Neuron (in vitro differentiated cells): ENCODE results near the gene KCNIP3.
"Not testable (repeated sequence)": the region's sequence is repeated elsewhere in the genome, so short reads cannot be mapped to it uniquely, and the experiment has no call there.

ENCODE experiments used
- H2AFZ ChIP-seq: one replicate; pipeline ENCODE4 v1.6.1; 2013; ENCODE audit warnings: low read depth, mild to moderate bottlenecking, inconsistent platforms, low read length, moderate library complexity
- H3K27me3 ChIP-seq: one replicate; pipeline ENCODE4 v1.6.1; 2013; ENCODE audit warnings: low read length; ENCODE audit not compliant: insufficient read depth
- H3K36me3 ChIP-seq: one replicate; pipeline ENCODE4 v1.6.1; 2013; ENCODE audit warnings: low read length; ENCODE audit not compliant: insufficient read depth
- H3K4me1 ChIP-seq: one replicate; pipeline ENCODE4 v1.6.1; 2013; ENCODE audit warnings: low read length; ENCODE audit not compliant: insufficient read depth
- H3K4me3 ChIP-seq: 2 replicates; pipeline ENCODE4 v1.5.1; 2013; ENCODE audit warnings: mild to moderate bottlenecking, low read length, moderate library complexity
- H3K9me3 ChIP-seq: one replicate; pipeline ENCODE4 v1.6.1; 2013; ENCODE audit warnings: low read length

Gene KCNIP3

DNA sequence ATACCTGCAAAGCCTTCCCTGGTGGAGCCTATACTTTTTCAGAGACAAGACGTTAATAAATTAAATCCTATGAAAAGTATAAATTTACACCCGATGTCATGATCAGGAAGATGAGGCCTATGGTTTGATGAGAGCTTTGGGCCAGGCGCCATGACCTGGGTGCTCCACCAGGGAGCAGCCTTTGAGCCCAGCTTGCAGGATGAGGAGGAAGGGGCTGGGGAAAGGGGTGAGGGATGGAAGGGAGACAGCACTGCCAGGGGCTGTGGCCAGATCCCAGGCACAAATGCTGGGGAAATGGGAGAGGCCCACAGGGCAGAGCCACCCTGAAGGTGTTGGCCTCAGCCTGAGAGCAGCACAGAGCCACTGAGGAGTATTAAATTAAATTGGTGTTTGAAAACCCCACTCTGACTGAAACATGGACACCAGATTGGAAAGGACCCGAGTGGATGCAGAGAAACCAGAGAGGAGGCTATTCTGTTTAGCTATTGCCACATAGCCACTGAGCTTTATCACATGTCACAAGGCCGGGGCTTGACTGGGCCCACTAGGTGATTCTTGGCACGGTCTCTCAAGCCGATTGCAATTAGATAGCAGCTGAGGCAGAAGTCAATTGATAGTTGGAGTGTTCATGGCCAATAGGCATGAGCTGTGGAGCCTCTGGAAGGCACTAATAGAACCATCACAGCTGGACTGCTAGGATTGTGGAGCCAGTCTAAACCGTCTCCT, 95.7 kb downstream of the KCNIP3 start:
- H3K36me3 ChIP-seq = no peaks in the 10 kb centered on the region
- no peaks in the 10 kb centered on the region for H3K27me3 ChIP-seq
- H3K4me1 ChIP-seq = no peaks in the 10 kb centered on the region
- H3K9me3 ChIP-seq = no peaks in the 10 kb centered on the region
- no peak overlapping the region for H3K4me3 ChIP-seq
- H2AFZ ChIP-seq = no peak overlapping the region

DNA sequence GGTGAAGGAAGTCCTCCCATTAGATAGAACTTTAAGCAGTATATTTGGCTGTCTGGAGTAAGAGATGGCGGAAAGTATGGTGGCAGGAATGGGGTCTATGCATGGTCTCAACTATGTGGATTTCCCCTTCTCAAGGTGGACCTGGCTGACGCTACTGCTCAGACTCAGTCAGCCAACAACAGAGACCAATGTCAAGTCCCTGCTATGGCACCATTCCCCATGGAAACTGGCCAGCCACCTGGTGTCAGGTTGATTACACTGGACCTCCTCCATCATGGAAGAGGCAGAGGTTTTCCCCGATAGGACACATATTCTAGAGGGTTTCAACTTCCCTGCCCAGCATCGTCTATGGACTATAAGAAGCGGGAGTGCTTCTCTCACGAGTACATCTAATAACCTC, 96.8 kb downstream of the KCNIP3 start:
- no peaks in the 10 kb centered on the region for H3K9me3 ChIP-seq
- H2AFZ ChIP-seq = no peak overlapping the region
- H3K36me3 ChIP-seq = no peaks in the 10 kb centered on the region
- no peaks in the 10 kb centered on the region for H3K4me1 ChIP-seq
- no peaks in the 10 kb centered on the region for H3K27me3 ChIP-seq
- no peak overlapping the region for H3K4me3 ChIP-seq

DNA sequence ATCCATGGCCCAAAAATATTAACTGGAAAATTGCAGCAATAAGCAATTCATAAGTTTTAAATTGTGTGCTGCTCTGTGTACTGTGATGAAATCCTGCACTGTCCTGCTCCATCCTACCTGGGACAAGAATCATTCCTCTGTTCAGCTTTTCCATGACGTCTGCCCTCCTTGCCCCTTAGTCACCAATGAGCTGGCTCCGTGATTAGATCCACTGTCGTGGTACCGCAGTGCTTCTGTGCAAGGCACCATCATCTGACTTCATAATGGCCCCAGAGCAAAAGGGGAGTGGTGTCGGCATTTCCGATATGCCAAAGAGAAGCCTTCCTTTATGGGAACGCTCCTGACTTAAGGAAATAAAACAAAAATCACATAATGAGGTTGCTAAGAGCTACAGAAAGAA, 101.9 kb downstream of the KCNIP3 start:
- Histone ChIP-seq H3K9me3 (no peaks in the 10 kb centered on the region), H3K4me3 (no peak overlapping the region), H3K4me1 (peaks cover 13% of the 10 kb centered on the region), H3K27me3 (no peaks in the 10 kb centered on the region), H3K36me3 (no peaks in the 10 kb centered on the region), H2AFZ (no peak overlapping the region)

DNA sequence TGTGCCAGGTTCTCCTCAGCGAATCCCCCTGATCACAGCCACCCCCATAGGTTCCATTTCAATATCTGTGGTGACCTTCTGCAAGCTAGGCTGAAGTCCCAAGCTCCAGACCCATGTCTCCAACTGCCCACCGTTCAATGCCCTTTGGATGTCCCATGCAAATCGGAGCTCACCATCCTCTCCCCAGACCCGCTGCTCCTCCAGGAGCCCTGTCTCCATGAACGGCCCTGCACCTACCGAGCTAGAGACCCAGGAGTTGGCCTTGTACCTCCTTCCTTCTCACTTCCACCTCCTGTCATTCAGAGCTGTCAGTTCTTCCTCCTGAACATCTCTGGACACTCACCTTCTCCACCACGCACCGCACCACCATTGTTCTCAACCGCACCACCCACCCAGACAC, 104.3 kb downstream of the KCNIP3 start:
- Histone ChIP-seq H3K36me3 (no peaks in the 10 kb centered on the region), H2AFZ (peak overlapping the region; percentile 94), H3K27me3 (no peaks in the 10 kb centered on the region), H3K4me1 (peaks cover 13% of the 10 kb centered on the region), H3K4me3 (peak overlapping the region; percentile 93), H3K9me3 (no peaks in the 10 kb centered on the region)

DNA sequence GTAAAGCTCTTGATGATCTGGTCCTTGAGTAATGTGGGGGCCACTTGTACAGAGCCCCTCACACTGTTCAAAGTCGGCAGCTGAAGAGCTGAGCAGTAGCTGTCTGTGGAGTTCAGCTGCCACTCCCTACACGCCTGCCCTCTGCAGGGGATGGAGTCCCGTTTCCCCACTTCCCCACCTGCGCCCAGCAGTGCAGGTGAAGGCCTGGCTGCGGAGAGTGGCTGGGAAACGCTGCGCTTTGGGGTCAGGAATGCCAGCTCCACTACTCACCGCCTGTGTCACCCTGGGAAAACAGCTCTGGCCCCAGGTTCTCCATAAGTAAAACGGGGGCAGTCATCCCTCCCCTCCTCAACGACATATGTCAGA, 104.8 kb downstream of the KCNIP3 start:
- Histone ChIP-seq H3K4me3 (peak overlapping the region; percentile 93), H3K4me1 (peaks cover 13% of the 10 kb centered on the region), H2AFZ (peak overlapping the region; percentile 94)
- H3K36me3 ChIP-seq, H3K9me3 ChIP-seq, H3K27me3 ChIP-seq: not testable (repeated sequence)

DNA sequence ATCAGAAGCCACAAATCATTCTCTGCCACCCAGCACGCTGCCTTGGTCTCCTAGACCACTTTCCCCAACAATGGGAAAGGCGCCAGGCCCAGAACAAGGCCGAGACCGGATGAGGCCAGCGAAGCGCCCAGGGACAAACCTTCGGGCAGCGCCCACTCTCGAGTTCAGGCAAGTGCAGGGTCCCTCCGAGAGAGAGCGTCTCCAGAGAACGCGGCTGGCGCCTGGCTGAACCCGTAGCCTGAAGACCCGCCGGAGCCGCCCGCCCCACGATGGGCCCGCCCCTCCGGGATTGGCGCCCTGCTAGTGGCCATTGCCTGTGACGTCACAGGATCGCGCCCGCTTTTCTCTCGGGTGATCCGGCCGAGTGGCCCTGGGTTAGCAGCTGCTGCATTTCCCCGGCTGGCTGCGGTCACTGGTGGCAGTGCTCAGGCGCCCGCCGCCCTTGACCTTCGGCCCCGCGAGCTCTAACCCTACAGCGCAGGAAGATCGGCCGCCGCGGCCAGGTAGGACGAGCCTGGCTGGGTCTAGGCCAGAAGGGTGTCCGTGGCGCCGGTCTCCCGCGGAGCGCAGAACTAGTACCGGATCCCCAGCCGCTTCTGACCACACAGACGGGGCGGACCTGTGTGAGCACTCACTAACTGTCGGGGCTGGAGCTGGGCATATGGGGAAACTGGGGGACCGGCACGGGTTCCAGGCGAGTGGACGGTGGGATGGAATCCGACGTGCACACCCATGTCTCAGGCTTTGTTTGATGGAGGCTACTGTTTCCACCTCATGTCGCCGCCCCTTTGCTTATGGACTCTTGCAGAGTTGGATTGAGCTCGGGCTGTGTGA, 105.4 kb downstream of the KCNIP3 start, which contains the start of gene FAHD2A:
TSS of gene FAHD2A (plus strand) at position 339 of the 834 bp plus-strand sequence. CDS start 2,851 bp downstream, outside the sequence.
- Histone ChIP-seq H3K36me3 (no peaks in the 10 kb centered on the region), H3K9me3 (no peaks in the 10 kb centered on the region), H2AFZ (peak within 1 kb of the TSS; percentile 94), H3K4me3 (peak within 1 kb of the TSS; percentile 93), H3K4me1 (peaks cover 13% of the 10 kb centered on the region), H3K27me3 (no peaks in the 10 kb centered on the region)

DNA sequence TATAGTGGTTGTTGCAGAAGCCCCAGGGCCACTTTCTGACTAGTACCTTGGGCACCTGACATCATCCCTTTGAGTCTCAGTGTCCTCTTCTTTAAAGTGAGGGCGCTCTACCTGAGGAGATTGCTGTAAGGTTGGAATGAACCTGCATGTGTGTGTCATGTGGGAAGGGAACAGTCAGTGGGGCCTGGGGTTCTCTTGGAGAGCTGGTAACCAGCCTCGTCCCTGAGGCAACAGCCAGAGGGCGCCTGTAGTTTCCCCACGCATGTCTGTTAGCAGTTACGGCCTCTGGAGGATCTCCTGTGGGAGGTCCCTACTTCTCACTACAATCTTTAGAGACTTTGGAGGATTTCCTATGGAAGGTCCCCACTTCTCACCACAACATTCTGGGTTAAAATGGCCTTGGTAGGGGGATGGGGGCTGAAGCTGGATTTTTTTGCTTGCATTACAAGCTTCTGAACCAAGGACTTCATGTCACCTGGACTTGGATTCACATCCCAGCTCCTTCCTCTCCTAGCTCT, 106.1 kb downstream of the KCNIP3 start:
- not testable (repeated sequence) for H3K27me3 ChIP-seq, H3K36me3 ChIP-seq, H2AFZ ChIP-seq, H3K9me3 ChIP-seq
- peak overlapping the region; percentile 93 for H3K4me3 ChIP-seq
- H3K4me1 ChIP-seq = peaks cover 13% of the 10 kb centered on the region

DNA sequence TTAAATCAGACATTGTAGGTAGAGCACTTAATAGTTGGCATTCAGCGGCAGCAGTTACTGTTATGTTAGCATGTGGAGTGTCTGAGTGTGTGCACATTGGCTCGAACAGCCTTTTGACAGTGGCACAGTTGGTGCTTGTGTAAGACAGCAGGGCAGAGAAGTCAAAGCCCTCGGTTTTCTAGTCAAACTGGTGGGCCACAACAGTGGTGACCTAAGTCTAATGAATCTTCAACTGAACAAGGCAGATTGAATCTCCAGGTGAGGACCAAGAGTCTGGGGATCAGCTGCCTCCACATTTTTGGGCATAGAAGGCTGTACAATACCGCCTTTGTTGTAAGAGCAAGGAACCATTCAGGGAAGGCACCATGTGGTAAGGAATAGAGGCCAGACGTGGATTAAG, 106.7 kb downstream of the KCNIP3 start:
- Histone ChIP-seq H3K4me1 (peaks cover 13% of the 10 kb centered on the region), H3K4me3 (peak overlapping the region; percentile 93)
- not testable (repeated sequence) for H3K36me3 ChIP-seq, H3K27me3 ChIP-seq, H3K9me3 ChIP-seq, H2AFZ ChIP-seq

DNA sequence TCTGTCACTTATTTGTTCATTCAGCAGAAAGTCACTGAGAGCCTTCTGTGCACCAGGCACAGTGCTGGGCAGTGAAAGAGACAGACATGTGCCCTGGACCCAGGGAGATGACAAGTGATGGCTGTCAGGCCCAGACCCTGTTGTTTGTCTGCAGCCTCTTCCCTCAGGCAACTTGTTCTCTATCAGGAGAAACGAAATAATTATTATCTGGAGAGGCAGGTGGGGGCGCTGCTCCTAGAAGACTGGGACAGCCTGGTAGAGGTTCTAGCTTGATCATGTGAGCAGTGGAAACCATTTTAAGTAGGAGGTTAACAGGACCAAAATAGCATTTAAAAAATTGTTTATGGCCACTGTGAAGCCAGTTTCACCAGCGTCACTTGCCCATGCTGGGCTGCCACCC, 107.5 kb downstream of the KCNIP3 start:
- H3K36me3 ChIP-seq, H3K4me3 ChIP-seq, H2AFZ ChIP-seq, H3K27me3 ChIP-seq, H3K9me3 ChIP-seq: not testable (repeated sequence)
- H3K4me1 ChIP-seq = peaks cover 13% of the 10 kb centered on the region

DNA sequence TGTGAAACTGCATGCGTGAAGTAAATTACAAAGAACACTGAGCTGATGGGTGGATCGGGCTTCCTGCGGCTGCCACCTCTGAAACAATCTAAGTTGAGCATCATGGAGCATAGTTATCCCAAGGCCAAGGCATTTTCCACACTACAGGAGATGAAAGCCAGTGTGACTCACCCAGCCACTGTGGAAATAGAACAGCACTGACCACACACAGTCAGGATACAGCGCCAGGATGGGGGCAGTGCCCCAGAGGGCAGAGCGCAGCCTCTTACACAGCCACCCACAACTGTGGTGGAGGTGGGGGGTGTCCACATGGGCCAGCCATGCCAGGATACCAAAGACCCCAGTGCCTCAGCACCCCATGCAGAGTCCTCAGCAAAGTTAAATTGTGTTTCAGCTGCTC, 114.1 kb downstream of the KCNIP3 start:
- H3K36me3 ChIP-seq, H3K27me3 ChIP-seq, H2AFZ ChIP-seq: not testable (repeated sequence)

DNA sequence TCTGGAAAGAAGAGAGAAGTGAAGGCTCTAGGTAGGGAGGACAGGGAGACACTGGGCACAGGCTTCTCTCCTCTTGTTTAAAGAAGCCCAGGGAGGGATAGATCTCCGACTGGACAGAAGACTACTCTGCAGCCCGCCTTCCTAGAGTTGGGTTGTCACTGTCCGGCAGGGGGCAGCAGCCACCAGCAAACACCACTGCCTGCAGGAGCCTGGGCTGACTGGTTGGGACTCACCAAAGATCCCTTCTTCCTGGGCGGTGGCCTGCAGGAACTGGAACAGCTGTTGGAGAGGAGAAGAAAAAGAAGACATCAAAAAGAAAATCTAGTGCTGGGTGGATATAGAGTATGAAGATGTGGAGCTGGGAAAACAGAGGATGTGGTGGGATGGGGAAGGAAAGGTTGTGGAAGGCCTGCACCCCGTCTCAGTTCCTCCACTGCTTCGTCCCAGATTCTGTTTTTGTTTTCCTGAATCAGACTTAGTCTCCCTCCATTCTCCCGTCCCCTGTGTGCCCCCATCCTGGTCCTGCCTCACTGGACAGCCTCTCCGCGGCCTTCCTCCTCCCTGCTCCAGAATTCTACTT, 117.0 kb downstream of the KCNIP3 start:
- not testable (repeated sequence) for H3K4me3 ChIP-seq, H3K36me3 ChIP-seq, H2AFZ ChIP-seq, H3K9me3 ChIP-seq, H3K27me3 ChIP-seq, H3K4me1 ChIP-seq

More for the DNA sequence above, 114.1 kb downstream of the KCNIP3 start:
- H3K4me1 ChIP-seq, H3K9me3 ChIP-seq, H3K4me3 ChIP-seq: not testable (repeated sequence)

DNA sequence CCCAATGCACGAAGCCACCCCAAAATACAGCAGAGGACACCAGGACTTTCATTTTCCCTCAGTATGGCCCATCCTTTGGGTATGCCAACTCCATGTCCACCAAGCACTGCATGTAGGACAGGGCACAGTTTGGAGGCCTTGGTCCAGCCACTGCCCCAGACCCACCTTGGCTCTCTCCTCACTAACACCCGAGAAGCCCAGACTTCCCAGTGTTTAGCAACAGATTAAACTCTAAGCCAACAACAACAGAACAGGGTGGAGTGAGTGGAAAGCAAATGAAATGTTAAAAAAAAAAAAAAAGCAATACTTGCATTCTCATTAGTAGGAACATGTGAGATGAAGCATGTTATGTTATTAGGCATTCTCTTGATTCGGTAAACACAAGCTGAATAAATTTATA, 118.0 kb downstream of the KCNIP3 start:
- H3K4me3 ChIP-seq, H3K9me3 ChIP-seq, H3K27me3 ChIP-seq, H3K4me1 ChIP-seq, H3K36me3 ChIP-seq, H2AFZ ChIP-seq: not testable (repeated sequence)

DNA sequence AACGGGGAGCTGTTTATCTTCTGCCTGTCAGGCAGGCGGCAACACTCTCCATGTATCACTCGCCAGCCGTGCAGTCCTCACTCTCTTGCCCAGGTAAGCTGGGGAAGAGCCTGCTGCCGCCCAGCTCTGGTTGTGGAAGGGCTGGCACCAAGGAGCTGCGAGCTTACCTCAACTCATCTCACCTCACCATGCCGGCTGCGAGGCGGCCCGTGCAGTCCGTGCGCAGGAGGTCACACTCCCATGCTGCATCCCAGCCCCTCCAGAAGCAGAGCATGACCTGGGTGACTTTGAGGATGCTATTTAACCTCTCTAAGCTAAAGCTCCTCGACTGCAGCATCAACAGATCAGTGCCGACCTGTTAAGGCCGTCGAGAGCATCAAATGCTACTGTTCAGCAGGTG, 118.4 kb downstream of the KCNIP3 start:
- H3K36me3 ChIP-seq, H3K4me1 ChIP-seq, H3K27me3 ChIP-seq, H3K4me3 ChIP-seq, H2AFZ ChIP-seq, H3K9me3 ChIP-seq: not testable (repeated sequence)
